H1 (cell line): ENCODE measurements around the gene PLCB4. TPM values are rescaled to one million over a fixed set of nuclear protein-coding genes. Genes with fewer than 3 reads are reported as not detected.

Experiments
- CTCF ChIA-PET: fragments of 300-600 bp; sonication (Branson Sonifier 250); formaldehyde crosslinking; loops from one replicate; lab custom pipeline; 2021; ENCODE audit not compliant: partially characterized antibody; lab: Charles Lee
- POLR2A ChIA-PET: fragments of 300-600 bp; sonication (Branson Sonifier 250); formaldehyde crosslinking; loops from one replicate; lab custom pipeline; 2021; ENCODE audit warnings: inconsistent platforms; ENCODE audit not compliant: partially characterized antibody; lab: Charles Lee
- DNase-seq, 2 experiments: peaks; one replicate each; pipeline versions ENCODE4 v3.0.0 to v3.0.0-alpha.2; 2010 to 2022; ENCODE audit warnings: low spot score in 2 of 2, low read depth in 1 of 2, mixed read lengths in 1 of 2
- FAIRE-seq: peaks from 2 replicates; lab custom pipeline; 2011; peaks lifted over from hg19 to GRCh38; lab: Jason Lieb, UNC
- H2AFZ ChIP-seq: 2 replicates; pipeline ENCODE4 v1.8.1; 2012; ENCODE audit warnings: low read length, inconsistent platforms
- H2AK5ac ChIP-seq: 2 replicates; pipeline ENCODE4 v1.6.1; 2013; ENCODE audit warnings: low read depth, low read length
- H2BK120ac ChIP-seq: replicated peaks from 2 replicates; pipeline ENCODE3; 2013; ENCODE audit warnings: low read depth, low read length, inconsistent platforms
- H2BK12ac ChIP-seq: 2 replicates; pipeline ENCODE4 v1.6.1; 2013; ENCODE audit warnings: low read depth, low read length
- H2BK15ac ChIP-seq: 2 replicates; pipeline ENCODE4 v1.6.1; 2013; ENCODE audit warnings: low read length
- H2BK20ac ChIP-seq: 2 replicates; pipeline ENCODE4 v1.6.1; 2013; ENCODE audit warnings: low read length
- H2BK5ac ChIP-seq: 2 replicates; pipeline ENCODE4 v1.6.1; 2013; ENCODE audit warnings: low read depth, low read length
- H3K14ac ChIP-seq: 2 replicates; pipeline ENCODE4 v1.6.1; 2013; ENCODE audit warnings: inconsistent platforms; ENCODE audit not compliant: insufficient read length
- H3K18ac ChIP-seq: 2 replicates; pipeline ENCODE4 v1.6.1; 2013; ENCODE audit warnings: low read length; ENCODE audit errors: extremely low read depth
- H3K23ac ChIP-seq: 2 replicates; pipeline ENCODE4 v1.6.1; 2013; ENCODE audit warnings: inconsistent platforms; ENCODE audit not compliant: insufficient read length
- H3K23me2 ChIP-seq: 2 replicates; pipeline ENCODE4 v1.6.1; 2013; ENCODE audit warnings: low read depth, low read length
- H3K27ac ChIP-seq: 2 replicates; pipeline ENCODE4 v1.6.1; 2011; ENCODE audit warnings: low read depth, low read length, inconsistent platforms
- H3K27me3 ChIP-seq, 4 experiments: replicated peaks in 1 of 4; 1 replicate in 1 of 4; 2 replicates in 3 of 4; pipeline versions ENCODE4 v1.6.1 to v1.8.1; 2011 to 2013; ENCODE audit warnings: low read length in 3 of 4, mild to moderate bottlenecking in 3 of 4, inconsistent platforms in 2 of 4, mixed read lengths in 2 of 4, moderate library complexity in 1 of 4; ENCODE audit not compliant: control insufficient read depth in 3 of 4, insufficient read depth in 3 of 4; ENCODE audit errors: extremely low read depth in 1 of 4
- H3K36me3 ChIP-seq, 4 experiments: 2 replicates each; pipeline versions ENCODE4 v1.6.1 to v1.8.1; 2011 to 2013; ENCODE audit warnings: mild to moderate bottlenecking in 4 of 4, low read length in 3 of 4, moderate library complexity in 2 of 4, control low read depth in 1 of 4, inconsistent platforms in 1 of 4; ENCODE audit not compliant: insufficient read depth in 4 of 4, control insufficient read depth in 2 of 4
- H3K4ac ChIP-seq: replicated peaks from 2 replicates; pipeline ENCODE3; 2013; ENCODE audit warnings: low read length, low read depth, mixed read lengths, inconsistent platforms; ENCODE audit not compliant: insufficient read length
- H3K4me1 ChIP-seq, 4 experiments: replicated peaks in 1 of 4; 1 replicate in 1 of 4; 2 replicates in 3 of 4; pipeline versions ENCODE4 v1.6.1 to v1.8.1; 2011 to 2013; ENCODE audit warnings: low read length in 3 of 4, inconsistent platforms in 2 of 4, mixed read lengths in 1 of 4; ENCODE audit not compliant: insufficient read depth in 4 of 4, control insufficient read depth in 3 of 4
- H3K4me2 ChIP-seq, 2 experiments: 2 replicates each; pipeline versions ENCODE4 v1.6.1 to v1.8.1; 2011 to 2013; ENCODE audit warnings: low read depth in 2 of 2, low read length in 2 of 2, control low read depth in 1 of 2, inconsistent platforms in 1 of 2, mild to moderate bottlenecking in 1 of 2; ENCODE audit not compliant: insufficient read depth in 1 of 2
- H3K4me3 ChIP-seq, 4 experiments: fragments of 200-600, 300-600 bp in 1 of 4; sonication (generic), shearing (Covaris generic), sonication (Bioruptor Twin) in 1 of 4; 2 replicates each; pipeline versions ENCODE4 v1.5.1 to v1.8.1; 2011 to 2016; ENCODE audit warnings: low read length in 4 of 4, low read depth in 3 of 4, control low read depth in 2 of 4, inconsistent platforms in 2 of 4, mild to moderate bottlenecking in 2 of 4, mixed read lengths in 1 of 4, moderate library complexity in 1 of 4; ENCODE audit not compliant: insufficient read depth in 2 of 4; ENCODE audit errors: extremely low read depth in 1 of 4
- H3K56ac ChIP-seq: replicated peaks from 2 replicates; pipeline ENCODE3; 2013; ENCODE audit warnings: low read depth, mild to moderate bottlenecking, mixed read lengths, low read length, inconsistent platforms; ENCODE audit not compliant: insufficient read length
- H3K79me1 ChIP-seq: 2 replicates; pipeline ENCODE4 v1.6.1; 2013; ENCODE audit warnings: low read depth, low read length, control low read depth
- H3K79me2 ChIP-seq, 2 experiments: 2 replicates each; pipeline versions ENCODE4 v1.6.1 to v1.8.1; 2012 to 2013; ENCODE audit warnings: low read length in 2 of 2, mild to moderate bottlenecking in 2 of 2, inconsistent platforms in 1 of 2; ENCODE audit not compliant: insufficient read depth in 2 of 2, control insufficient read depth in 1 of 2
- H3K9ac ChIP-seq, 4 experiments: replicated peaks in 1 of 4; 1 replicate in 1 of 4; 2 replicates in 3 of 4; pipeline versions ENCODE4 v1.6.1 to v1.8.1; 2011 to 2013; ENCODE audit warnings: low read depth in 3 of 4, low read length in 3 of 4, control low read depth in 2 of 4, mild to moderate bottlenecking in 2 of 4, moderate library complexity in 2 of 4, inconsistent platforms in 1 of 4; ENCODE audit errors: extremely low read depth in 1 of 4
- H3K9me3 ChIP-seq, 2 experiments: 2 replicates each; pipeline versions ENCODE4 v1.6.1 to v1.8.1; 2012 to 2013; ENCODE audit warnings: mild to moderate bottlenecking in 2 of 2, moderate library complexity in 2 of 2, control low read depth in 1 of 2, inconsistent platforms in 1 of 2, low read depth in 1 of 2, low read length in 1 of 2, mixed read lengths in 1 of 2; ENCODE audit not compliant: insufficient read depth in 2 of 2
- H4K20me1 ChIP-seq, 2 experiments: replicated peaks in 1 of 2; 2 replicates each; pipeline versions ENCODE3 to v1.8.1; 2011 to 2013; ENCODE audit warnings: inconsistent platforms in 2 of 2, low read length in 2 of 2, mild to moderate bottlenecking in 1 of 2; ENCODE audit not compliant: insufficient read depth in 2 of 2, control insufficient read depth in 1 of 2
- H4K5ac ChIP-seq: 2 replicates; pipeline ENCODE4 v1.6.1; 2013; ENCODE audit warnings: low read length, low read depth, mixed read lengths, inconsistent platforms; ENCODE audit not compliant: insufficient read length
- H4K8ac ChIP-seq: 2 replicates; pipeline ENCODE4 v1.8.0; 2013; ENCODE audit warnings: mild to moderate bottlenecking, moderate library complexity, low read length, inconsistent platforms; ENCODE audit not compliant: insufficient read depth; ENCODE audit errors: extremely low read depth
- H4K91ac ChIP-seq: replicated peaks from 2 replicates; pipeline ENCODE3; 2013; ENCODE audit warnings: low read length, mixed read lengths, inconsistent platforms; ENCODE audit not compliant: insufficient read length
- CEBPB ChIP-seq: IDR thresholded peaks from 2 replicates; pipeline ENCODE4 v1.6.1; 2012; ENCODE audit warnings: low read depth, low read length
- E2F6 ChIP-seq: IDR thresholded peaks from 2 replicates; pipeline ENCODE4 v1.6.1; 2012; ENCODE audit warnings: inconsistent platforms
- GTF2F1 ChIP-seq: IDR thresholded peaks from 2 replicates; pipeline ENCODE4 v1.6.1; 2012; ENCODE audit warnings: low read depth, low read length, improper control_type of control experiment, borderline replicate concordance
- RAD21 ChIP-seq, 2 experiments: IDR thresholded peaks in 1 of 2; conservative IDR thresholded peaks in 1 of 2; 2 replicates each; pipeline ENCODE4 v1.6.1; 2011; ENCODE audit warnings: low read depth in 2 of 2, low read length in 2 of 2, improper control_type of control experiment in 1 of 2, inconsistent platforms in 1 of 2, mild to moderate bottlenecking in 1 of 2, moderate library complexity in 1 of 2
- SIN3A ChIP-seq, 2 experiments: IDR thresholded peaks in 1 of 2; conservative IDR thresholded peaks in 1 of 2; 2 replicates each; pipeline ENCODE4 v1.6.1; 2011 to 2012; ENCODE audit warnings: low read length in 2 of 2, improper control_type of control experiment in 1 of 2, low read depth in 1 of 2, mild to moderate bottlenecking in 1 of 2
- WGBS, 2 experiments: shearing (Covaris generic) in 1 of 2; methylation state at CpG; one replicate each; pipeline versions ENCODE4 v1.1.6 to v1.1.7; 2013 to 2015; ENCODE audit warnings: low lambda C conversion rate in 2 of 2, mixed read lengths in 2 of 2, inconsistent platforms in 1 of 2, low coverage in 1 of 2, missing lambda C conversion rate in 1 of 2; ENCODE audit not compliant: insufficient replicate concordance in 2 of 2, insufficient coverage in 1 of 2, insufficient read length in 1 of 2; ENCODE audit errors: extremely low coverage in 1 of 2, missing lambda C conversion rate in 1 of 2; 5-methylcytosine and 5-hydroxymethylcytosine counted together
- polyA plus RNA-seq, 7 experiments: library from polyadenylated mRNA; depleted of rRNA in 3 of 7; stranded (reverse) in 5 of 7; unstranded in 2 of 7; fragments of >200 nt in 5 of 7; fragments of 200-250 nt in 2 of 7; gene quantifications; 1 replicate in 5 of 7; 2 replicates in 1 of 7; 4 replicates in 1 of 7; pipeline versions ENCODE4 v1.2.1 to v1.2.3, GENCODE V29; 2011 to 2013; ENCODE audit warnings: missing spikeins in 2 of 7, mixed read lengths in 2 of 7
- total RNA-seq: library from RNA; stranded (reverse); fragmentation: NEBNext Ultra II Directional; extraction: Animal tissue kit (Norgen Biotek cat#: 25700); gene quantifications from 2 replicates; pipeline ENCODE4 v1.2.1, GENCODE V29; 2021
- TF ChIP-seq, protein P1 (sequence below), 3 experiments: IDR thresholded peaks; 1 replicate in 2 of 3; 2 replicates in 1 of 3; pipeline versions ENCODE4 v1.5.1 to v1.6.1; 2011; ENCODE audit warnings: low read length in 3 of 3, mild to moderate bottlenecking in 3 of 3, inconsistent platforms in 2 of 3, low read depth in 1 of 3, moderate library complexity in 1 of 3; ENCODE audit not compliant: insufficient read depth in 1 of 3; ENCODE audit errors: control extremely low read depth in 1 of 3

PLCB4 gene
- total and polyA plus RNA-seq, 2 of the 8 experiments (the other 6 are each of a cell fraction or from before 2014, with no cell fraction given): 3.2 to 14.1 TPM

GRCh38 chr20:9458138-9458796 is 389.4 kb downstream of the PLCB4 start:
- no peaks in the 10 kb centered on the region for H3K23me2 ChIP-seq
- FAIRE-seq: peak; percentile 55

More at GRCh38 chr20:9458138-9458796, 389.4 kb downstream of the PLCB4 start:
- Histone ChIP-seq H3K14ac (no peak overlapping the region), H2BK12ac (no peak overlapping the region), H3K9ac (no peak overlapping the region), H3K79me2 (no peaks in the 10 kb centered on the region), H3K4ac (no peak overlapping the region), H4K8ac (no peak overlapping the region), H2BK120ac (no peak overlapping the region), H3K56ac (no peak overlapping the region), H3K36me3 (peaks cover 0 to 10% (median 1%) of the 10 kb centered on the region in 4 experiments; a peak in 5 of 8 replicates), H3K27me3 (no peaks in the 10 kb centered on the region), H2BK15ac (no peak overlapping the region), H3K9me3 (peaks cover 0 to 2% of the 10 kb centered on the region in 2 experiments; a peak in 1 of 4 replicates), H2AFZ (no peak overlapping the region), H3K4me1 (no peaks in the 10 kb centered on the region), H3K79me1 (no peaks in the 10 kb centered on the region), H2BK20ac (no peak overlapping the region), H3K27ac (no peak overlapping the region), H3K4me3 (no peak overlapping the region), H4K20me1 (no peaks in the 10 kb centered on the region), H2AK5ac (no peak overlapping the region), H3K18ac (no peak overlapping the region), H4K91ac (no peak overlapping the region), H2BK5ac (no peak overlapping the region), H4K5ac (no peak overlapping the region), H3K23ac (no peak overlapping the region), H3K4me2 (no peak overlapping the region)
- DNase-seq: peak in 1 of 2 experiments; percentile 53
- WGBS, 2 experiments: 20% methylated on average over 1 of the region's 1 CpG; no CpG with 5 or more reads in 1 of the 2 experiments
- ChIA-PET CTCF (interaction anchor here (0.7 to 8.1 kb wide), 27 partner anchors 10 to 693 kb away, joined by 3 to 89 read pairs (median 4); no protein-coding TSS in a partner anchor), POLR2A (no interaction called here)
- no peak for TF ChIP-seq GTF2F1
- TF ChIP-seq SIN3A (conservative IDR thresholded peaks at IDR 0.05 in 1 of 2, IDR thresholded peaks at IDR 0.05 in 1 of 2; ENCODE audit: low read depth in 1 of 2, low read length in 2 of 2): no peak
- peak; percentile 54 to 56; a peak in 3 of 4 replicates for TF ChIP-seq RAD21 (IDR thresholded peaks at IDR 0.05 in 1 of 2, conservative IDR thresholded peaks at IDR 0.05 in 1 of 2; ENCODE audit: low read depth in 2 of 2, low read length in 2 of 2)
- TF ChIP-seq E2F6: no peak
- TF ChIP-seq, protein P1, sequence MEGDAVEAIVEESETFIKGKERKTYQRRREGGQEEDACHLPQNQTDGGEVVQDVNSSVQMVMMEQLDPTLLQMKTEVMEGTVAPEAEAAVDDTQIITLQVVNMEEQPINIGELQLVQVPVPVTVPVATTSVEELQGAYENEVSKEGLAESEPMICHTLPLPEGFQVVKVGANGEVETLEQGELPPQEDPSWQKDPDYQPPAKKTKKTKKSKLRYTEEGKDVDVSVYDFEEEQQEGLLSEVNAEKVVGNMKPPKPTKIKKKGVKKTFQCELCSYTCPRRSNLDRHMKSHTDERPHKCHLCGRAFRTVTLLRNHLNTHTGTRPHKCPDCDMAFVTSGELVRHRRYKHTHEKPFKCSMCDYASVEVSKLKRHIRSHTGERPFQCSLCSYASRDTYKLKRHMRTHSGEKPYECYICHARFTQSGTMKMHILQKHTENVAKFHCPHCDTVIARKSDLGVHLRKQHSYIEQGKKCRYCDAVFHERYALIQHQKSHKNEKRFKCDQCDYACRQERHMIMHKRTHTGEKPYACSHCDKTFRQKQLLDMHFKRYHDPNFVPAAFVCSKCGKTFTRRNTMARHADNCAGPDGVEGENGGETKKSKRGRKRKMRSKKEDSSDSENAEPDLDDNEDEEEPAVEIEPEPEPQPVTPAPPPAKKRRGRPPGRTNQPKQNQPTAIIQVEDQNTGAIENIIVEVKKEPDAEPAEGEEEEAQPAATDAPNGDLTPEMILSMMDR (IDR thresholded peaks at IDR 0.05; ENCODE audit: control extremely low read depth in 1 of 3, insufficient read depth in 1 of 3, low read depth in 1 of 3, low read length in 3 of 3): peak in 2 of 3 experiments; percentile 53 to 62; a peak in 3 of 4 replicates
- TF ChIP-seq CEBPB: peak; percentile 54
